Activated CD8-positive, alpha-beta memory T cell treated with anti-CD3 and anti-CD28 coated beads for 1 hour (primary cell): ENCODE results near the gene RUNX1.
"Not testable (repeated sequence)": the region's sequence is repeated elsewhere in the genome, so short reads cannot be mapped to it uniquely, and the experiment has no call there.

Source experiments
- DNase-seq, 2 donors: peaks; one replicate each; pipeline ENCODE4 v3.0.0-alpha.2; 2020; ENCODE audit warnings: low read depth in 1 of 2; ENCODE audit errors: extremely low read depth in 1 of 2

RUNX1 gene

GRCh38 chr21:34973685-34974084, 75.4 kb downstream of the RUNX1 start:
- no peak for DNase-seq

GRCh38 chr21:34971656-34972055, 77.4 kb downstream of the RUNX1 start:
- no peak for DNase-seq

- DNase-seq = no peak
Measured at GRCh38 chr21:34970566-34970965, 78.5 kb downstream of the RUNX1 start.

- no peak for DNase-seq
Measured at GRCh38 chr21:34970167-34970500, 79.0 kb downstream of the RUNX1 start.

GRCh38 chr21:34969423-34970166, 79.5 kb downstream of the RUNX1 start:
- DNase-seq = no peak

- no peak for DNase-seq
Measured at GRCh38 chr21:34968414-34969333, 80.4 kb downstream of the RUNX1 start.

- DNase-seq = no peak
Measured at GRCh38 chr21:34967509-34968289, 81.4 kb downstream of the RUNX1 start.

GRCh38 chr21:34966881-34967280, 82.2 kb downstream of the RUNX1 start:
- DNase-seq = not testable (repeated sequence)

GRCh38 chr21:34965200-34966174, 83.6 kb downstream of the RUNX1 start:
- no peak for DNase-seq

GRCh38 chr21:34962586-34963222, 86.4 kb downstream of the RUNX1 start:
- DNase-seq = no peak

GRCh38 chr21:34962136-34962535, 87.0 kb downstream of the RUNX1 start:
- DNase-seq = no peak

- DNase-seq = no peak
Measured at GRCh38 chr21:34960687-34961086, 88.4 kb downstream of the RUNX1 start.

GRCh38 chr21:34959607-34960006, 89.5 kb downstream of the RUNX1 start:
- no peak for DNase-seq

- no peak for DNase-seq
Measured at GRCh38 chr21:34958040-34958439, 91.1 kb downstream of the RUNX1 start.

GRCh38 chr21:34956416-34957316, 92.4 kb downstream of the RUNX1 start:
- no peak for DNase-seq

- no peak for DNase-seq
Measured at GRCh38 chr21:34953950-34954349, 95.2 kb downstream of the RUNX1 start.

- DNase-seq = no peak
Measured at GRCh38 chr21:34952701-34953100, 96.4 kb downstream of the RUNX1 start.

GRCh38 chr21:34951868-34952267, 97.2 kb downstream of the RUNX1 start:
- not testable (repeated sequence) for DNase-seq

- no peak for DNase-seq
Measured at GRCh38 chr21:34950980-34951379, 98.1 kb downstream of the RUNX1 start.
